Ecto neural progenitor cell (in vitro differentiated cells): Measurements from ENCODE around the gene TBC1D5.

Experiments
- DNase-seq: peaks from one replicate; pipeline ENCODE4 v3.0.0-alpha.2; 2018; ENCODE audit warnings: low spot score

The TBC1D5 gene

GRCh38 chr3:17469954-17470353 lies 272.5 kb downstream of the TBC1D5 start:
- DNase-seq, result no peak

- no peak for DNase-seq
Observed at GRCh38 chr3:17469520-17469919, 272.9 kb downstream of the TBC1D5 start.

- no peak for DNase-seq
Observed at GRCh38 chr3:17466028-17466427, 276.4 kb downstream of the TBC1D5 start.

- DNase-seq, result no peak
Observed at GRCh38 chr3:17459470-17459993, 282.9 kb downstream of the TBC1D5 start.

- no peak for DNase-seq
Observed at GRCh38 chr3:17456650-17457049, 285.8 kb downstream of the TBC1D5 start.

- no peak for DNase-seq
Observed at GRCh38 chr3:17456046-17456445, 286.4 kb downstream of the TBC1D5 start.

GRCh38 chr3:17444865-17445264 lies 297.6 kb downstream of the TBC1D5 start:
- DNase-seq, result no peak

GRCh38 chr3:17443142-17443541 lies 299.3 kb downstream of the TBC1D5 start:
- no peak for DNase-seq

- DNase-seq, result no peak
Observed at GRCh38 chr3:17442332-17443049, 299.9 kb downstream of the TBC1D5 start.

- DNase-seq, result no peak
Observed at GRCh38 chr3:17433876-17434275, 308.6 kb downstream of the TBC1D5 start.

GRCh38 chr3:17432236-17432635 lies 310.2 kb downstream of the TBC1D5 start:
- DNase-seq, result no peak

GRCh38 chr3:17431484-17432045 lies 310.9 kb downstream of the TBC1D5 start:
- DNase-seq, result no peak

- no peak for DNase-seq
Observed at GRCh38 chr3:17431004-17431403, 311.4 kb downstream of the TBC1D5 start.

- no peak for DNase-seq
Observed at GRCh38 chr3:17430582-17430981, 311.8 kb downstream of the TBC1D5 start.

- no peak for DNase-seq
Observed at GRCh38 chr3:17423786-17424536, 318.5 kb downstream of the TBC1D5 start.

GRCh38 chr3:17422636-17423035 lies 319.8 kb downstream of the TBC1D5 start:
- DNase-seq, result no peak

GRCh38 chr3:17420668-17421067 lies 321.8 kb downstream of the TBC1D5 start:
- DNase-seq, result no peak

GRCh38 chr3:17412950-17413530 lies 329.4 kb downstream of the TBC1D5 start:
- no peak for DNase-seq

GRCh38 chr3:17411157-17411877 lies 331.1 kb downstream of the TBC1D5 start:
- no peak for DNase-seq

- DNase-seq, result no peak
Observed at GRCh38 chr3:17407576-17407975, 334.9 kb downstream of the TBC1D5 start.

GRCh38 chr3:17404548-17404947 lies 337.9 kb downstream of the TBC1D5 start:
- DNase-seq, result no peak

- no peak for DNase-seq
Observed at GRCh38 chr3:17402442-17402841, 340.0 kb downstream of the TBC1D5 start.
